Caco-2 (cell line): ENCODE measurements around the gene CACNA1D. TPM values are rescaled to one million over a fixed set of nuclear protein-coding genes. Genes with fewer than 3 reads are reported as not detected.

Source experiments
- BruUV-seq: library from RNA; stranded (reverse); fragments of 400-500 nt; replicated peaks from 2 replicates; lab custom pipeline; 2021; lab: Mats Ljungman, UMichigan
- CTCF ChIA-PET: fragments of 300-600 bp; sonication (Branson Sonifier 250); formaldehyde crosslinking; loops from one replicate; lab custom pipeline; 2022; ENCODE audit warnings: antibody characterized with exemption; lab: Charles Lee
- POLR2A ChIA-PET: fragments of 300-600 bp; sonication (Branson Sonifier 250); formaldehyde crosslinking; loops from one replicate; lab custom pipeline; 2022; ENCODE audit warnings: antibody characterized with exemption; lab: Charles Lee
- DNase-seq, 2 experiments: peaks; one replicate each; pipeline versions ENCODE4 v3.0.0 to v3.0.0-alpha.2; 2020 to 2022
- H3K27me3 ChIP-seq: replicated peaks from 2 replicates; pipeline ENCODE4 v1.6.0; 2011; ENCODE audit warnings: low read length; ENCODE audit not compliant: control insufficient read depth, insufficient read depth
- H3K36me3 ChIP-seq: 2 replicates; pipeline ENCODE4 v1.5.1; 2011; ENCODE audit warnings: low read length; ENCODE audit not compliant: control insufficient read depth, insufficient read depth
- H3K4me1 ChIP-seq: fragments of 250-450 bp; sonication (Bioruptor Pico); 2 replicates; pipeline ENCODE4 v1.5.1; 2020; ENCODE audit warnings: mild to moderate bottlenecking
- H3K4me3 ChIP-seq: 2 replicates; pipeline ENCODE4 v1.5.1; 2011; ENCODE audit warnings: low read depth, mild to moderate bottlenecking, control low read depth, low read length
- H3K9me3 ChIP-seq: fragments of 250-450 bp; sonication (Bioruptor Pico); 2 replicates; pipeline ENCODE4 v1.5.1; 2020; ENCODE audit warnings: mild to moderate bottlenecking, moderate library complexity
- H3K27ac Mint-ChIP-seq: one replicate; pipeline ENCODE4 v1.8.0; 2022; ENCODE audit warnings: mixed read lengths; ENCODE audit not compliant: unreplicated experiment
- H3K27me3 Mint-ChIP-seq: one replicate; pipeline ENCODE4 v1.8.0; 2022; ENCODE audit warnings: mixed read lengths; ENCODE audit not compliant: insufficient read depth, unreplicated experiment
- H3K36me3 Mint-ChIP-seq: one replicate; pipeline ENCODE4 v1.8.0; 2022; ENCODE audit warnings: mild to moderate bottlenecking, mixed read lengths; ENCODE audit not compliant: insufficient read depth, unreplicated experiment
- H3K4me1 Mint-ChIP-seq: one replicate; pipeline ENCODE4 v1.8.0; 2022; ENCODE audit warnings: low read depth, mixed read lengths; ENCODE audit not compliant: unreplicated experiment
- H3K4me3 Mint-ChIP-seq: one replicate; pipeline ENCODE4 v1.8.0; 2022; ENCODE audit warnings: mild to moderate bottlenecking, moderate library complexity, mixed read lengths; ENCODE audit not compliant: unreplicated experiment
- H3K9me3 Mint-ChIP-seq: one replicate; pipeline ENCODE4 v1.8.0; 2022; ENCODE audit warnings: mixed read lengths; ENCODE audit not compliant: unreplicated experiment
- intact Hi-C: fragments of 100-400 bp; cut with micrococcal nuclease; formaldehyde crosslinking; loops from one replicate; pipeline ENCODE4 v1.10.0; 2022; ENCODE audit not compliant: unreplicated experiment
- total RNA-seq: library from RNA; stranded (reverse); gene quantifications from 2 replicates; pipeline ENCODE4 v1.2.3, GENCODE V29; 2022
- TF ChIP-seq, protein P1 (sequence below), 2 experiments: fragments of 200-600 bp in 1 of 2; IDR thresholded peaks; 1 replicate in 1 of 2; 2 replicates in 1 of 2; pipeline versions ENCODE4 v1.5.1 to v1.8.0; 2011 to 2022; ENCODE audit warnings: antibody characterized with exemption in 1 of 2, control low read depth in 1 of 2, inconsistent platforms in 1 of 2, low read depth in 1 of 2, low read length in 1 of 2, mild to moderate bottlenecking in 1 of 2, moderate library complexity in 1 of 2; ENCODE audit not compliant: insufficient read depth in 1 of 2, severe bottlenecking in 1 of 2, unreplicated experiment in 1 of 2

CACNA1D gene
- total RNA-seq, 1 experiment from 2014 or later = 13.3 TPM

DNA sequence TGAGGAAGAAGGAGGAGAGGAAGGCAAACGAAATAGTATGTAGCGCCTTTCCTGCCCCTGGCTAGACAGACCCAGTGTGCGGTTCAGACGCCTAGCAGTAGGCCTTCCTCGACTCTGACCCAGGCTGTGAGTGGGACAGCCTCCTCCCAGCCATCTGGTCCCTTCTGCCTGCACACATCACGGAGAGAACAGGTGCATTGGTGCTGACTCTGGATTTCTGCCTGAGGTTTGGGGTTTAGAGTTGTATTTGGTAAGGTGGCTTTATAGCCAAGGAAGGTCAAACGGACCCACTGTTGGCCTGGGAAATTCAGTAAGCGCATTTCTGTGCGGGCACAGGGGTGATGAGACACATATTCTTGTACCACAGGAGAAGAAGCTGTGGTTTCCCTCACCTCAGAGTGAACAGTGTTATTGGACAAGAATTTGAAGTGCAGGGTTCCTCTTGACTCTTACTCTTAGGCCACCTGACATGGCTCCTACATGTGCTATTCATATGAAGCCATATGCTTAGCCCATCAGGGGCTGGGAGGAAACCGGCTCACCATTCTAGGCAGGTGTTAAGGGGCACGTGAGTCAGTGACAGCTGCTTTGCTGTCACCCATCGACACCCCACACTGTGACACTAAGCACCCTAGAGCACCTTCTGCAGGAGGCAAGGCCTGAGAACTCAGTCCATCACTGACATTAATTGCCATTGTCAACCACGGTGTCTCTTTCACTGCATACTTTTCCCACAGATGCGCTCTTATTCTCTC lies 208.5 kb downstream of the CACNA1D start:
- H3K4me1 Mint-ChIP-seq = no peaks in the 10 kb centered on the region
- H3K4me3 Mint-ChIP-seq = no peak overlapping the region
- no peak for DNase-seq
- H3K27me3 Mint-ChIP-seq = no peaks in the 10 kb centered on the region
- H3K4me1 ChIP-seq = no peaks in the 10 kb centered on the region
- no peaks in the 10 kb centered on the region for H3K36me3 ChIP-seq
- ChIA-PET POLR2A (no interaction called here), CTCF (interaction anchor here (0.5 kb wide), 1 partner anchor 177 kb away, joined by 3 read pairs; no protein-coding TSS in a partner anchor)
- no peaks in the 10 kb centered on the region for H3K9me3 Mint-ChIP-seq
- no peaks in the 10 kb centered on the region for H3K27me3 ChIP-seq
- TF ChIP-seq, protein P1, sequence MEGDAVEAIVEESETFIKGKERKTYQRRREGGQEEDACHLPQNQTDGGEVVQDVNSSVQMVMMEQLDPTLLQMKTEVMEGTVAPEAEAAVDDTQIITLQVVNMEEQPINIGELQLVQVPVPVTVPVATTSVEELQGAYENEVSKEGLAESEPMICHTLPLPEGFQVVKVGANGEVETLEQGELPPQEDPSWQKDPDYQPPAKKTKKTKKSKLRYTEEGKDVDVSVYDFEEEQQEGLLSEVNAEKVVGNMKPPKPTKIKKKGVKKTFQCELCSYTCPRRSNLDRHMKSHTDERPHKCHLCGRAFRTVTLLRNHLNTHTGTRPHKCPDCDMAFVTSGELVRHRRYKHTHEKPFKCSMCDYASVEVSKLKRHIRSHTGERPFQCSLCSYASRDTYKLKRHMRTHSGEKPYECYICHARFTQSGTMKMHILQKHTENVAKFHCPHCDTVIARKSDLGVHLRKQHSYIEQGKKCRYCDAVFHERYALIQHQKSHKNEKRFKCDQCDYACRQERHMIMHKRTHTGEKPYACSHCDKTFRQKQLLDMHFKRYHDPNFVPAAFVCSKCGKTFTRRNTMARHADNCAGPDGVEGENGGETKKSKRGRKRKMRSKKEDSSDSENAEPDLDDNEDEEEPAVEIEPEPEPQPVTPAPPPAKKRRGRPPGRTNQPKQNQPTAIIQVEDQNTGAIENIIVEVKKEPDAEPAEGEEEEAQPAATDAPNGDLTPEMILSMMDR (IDR thresholded peaks at IDR 0.05; ENCODE audit: insufficient read depth in 1 of 2, low read depth in 1 of 2, low read length in 1 of 2, severe bottlenecking in 1 of 2, unreplicated experiment in 1 of 2) = no peak
- H3K9me3 ChIP-seq = no peaks in the 10 kb centered on the region
- H3K4me3 ChIP-seq = no peak overlapping the region
- H3K27ac Mint-ChIP-seq = no peak overlapping the region
- intact Hi-C loops = no loop called here
- H3K36me3 Mint-ChIP-seq = no peaks in the 10 kb centered on the region
- BruUV-seq = no TSS peak

DNA sequence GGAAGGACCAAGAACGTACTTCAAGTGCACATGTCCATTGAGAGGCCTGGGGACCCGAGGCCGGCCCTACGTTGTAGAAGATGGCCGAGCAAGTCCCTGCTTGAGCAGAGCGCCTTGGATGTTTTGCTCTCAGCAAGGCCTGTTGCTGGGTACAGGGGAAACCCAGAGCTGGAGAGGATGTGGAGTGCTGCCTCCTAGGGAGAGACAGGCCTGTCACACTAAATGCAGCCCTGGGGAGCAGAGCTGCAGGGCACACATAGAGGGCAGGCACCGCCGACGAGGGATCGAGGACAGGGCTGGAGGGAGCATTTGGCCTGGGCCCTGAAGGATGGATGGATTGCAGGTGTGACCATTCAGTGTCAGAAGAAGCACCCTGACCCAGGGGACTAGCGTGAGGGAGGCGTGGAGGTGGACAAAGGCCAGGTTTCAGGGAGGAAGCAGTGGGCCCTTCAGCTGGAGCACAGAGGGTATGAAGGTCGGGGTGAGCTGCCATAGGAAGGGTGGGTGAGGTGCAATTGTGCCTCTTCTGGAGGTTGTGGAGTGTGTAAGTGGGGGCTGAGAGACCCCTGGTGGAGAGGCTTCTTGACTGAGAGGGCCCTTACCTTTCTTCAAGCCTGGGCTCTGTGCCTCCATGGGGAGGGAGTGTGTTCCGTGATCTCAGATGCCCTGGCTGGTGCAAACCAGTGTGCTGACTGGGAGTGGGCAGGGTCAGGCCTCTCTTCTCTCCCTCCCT lies 209.4 kb downstream of the CACNA1D start:
- intact Hi-C loops = no loop called here
- POLR2A ChIA-PET = no interaction called here
- Mint-ChIP-seq H3K36me3 (no peaks in the 10 kb centered on the region), H3K27ac (no peak overlapping the region), H3K4me1 (no peaks in the 10 kb centered on the region), H3K27me3 (no peaks in the 10 kb centered on the region), H3K4me3 (no peak overlapping the region), H3K9me3 (no peaks in the 10 kb centered on the region)
- no peaks in the 10 kb centered on the region for H3K27me3 ChIP-seq
- no peak for DNase-seq
- H3K4me1 ChIP-seq = no peaks in the 10 kb centered on the region
- no TSS peak for BruUV-seq
- H3K9me3 ChIP-seq = no peaks in the 10 kb centered on the region
- H3K4me3 ChIP-seq = no peak overlapping the region
- TF ChIP-seq, protein P1 (IDR thresholded peaks at IDR 0.05; ENCODE audit: insufficient read depth in 1 of 2, low read depth in 1 of 2, low read length in 1 of 2, severe bottlenecking in 1 of 2, unreplicated experiment in 1 of 2) = no peak
- CTCF ChIA-PET = interaction anchor here (0.5 kb wide), 1 partner anchor 177 kb away, joined by 3 read pairs; no protein-coding TSS in a partner anchor
- no peaks in the 10 kb centered on the region for H3K36me3 ChIP-seq

DNA sequence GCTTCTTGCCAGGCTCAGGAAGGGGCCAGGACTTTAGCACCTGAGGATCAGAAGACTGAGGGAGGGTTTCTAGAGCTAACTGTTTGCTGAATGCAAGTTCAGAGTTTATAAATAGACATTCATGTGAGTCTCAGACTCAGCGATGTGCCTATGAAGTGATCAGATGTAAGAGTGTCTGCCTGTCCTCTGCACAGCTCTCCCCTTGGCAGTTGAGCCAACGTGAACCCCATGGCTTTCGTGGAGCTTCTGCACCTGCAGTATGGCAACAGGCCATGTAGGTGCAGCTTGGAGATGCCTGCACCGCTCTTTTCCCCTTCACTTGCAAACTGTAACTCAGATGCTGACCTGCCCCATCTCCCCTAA lies 209.9 kb downstream of the CACNA1D start:
- TF ChIP-seq, protein P1 (IDR thresholded peaks at IDR 0.05; ENCODE audit: insufficient read depth in 1 of 2, low read depth in 1 of 2, low read length in 1 of 2, severe bottlenecking in 1 of 2, unreplicated experiment in 1 of 2) = no peak
- Mint-ChIP-seq H3K4me1 (no peaks in the 10 kb centered on the region), H3K9me3 (no peaks in the 10 kb centered on the region), H3K4me3 (no peak overlapping the region), H3K36me3 (no peaks in the 10 kb centered on the region), H3K27ac (no peak overlapping the region), H3K27me3 (no peaks in the 10 kb centered on the region)
- BruUV-seq = no TSS peak
- intact Hi-C loops = no loop called here
- no peak for DNase-seq
- Histone ChIP-seq H3K4me3 (no peak overlapping the region), H3K36me3 (no peaks in the 10 kb centered on the region), H3K9me3 (no peaks in the 10 kb centered on the region), H3K27me3 (no peaks in the 10 kb centered on the region), H3K4me1 (no peaks in the 10 kb centered on the region)
- CTCF ChIA-PET = no interaction called here
- POLR2A ChIA-PET = interaction anchor here (0.6 kb wide), 1 partner anchor 16 kb away, joined by 3 read pairs; no protein-coding TSS in a partner anchor
